A549 (cell line): ENCODE results near the gene ZPR1. TPM values are rescaled to one million over a fixed set of nuclear protein-coding genes. Genes with fewer than 3 reads are reported as not detected.

Experiments
- ATAC-seq, 2 experiments: fragments of 200-7000 bp in 1 of 2; fragments of >200 bp in 1 of 2; cut with Nextera tagmentation in 1 of 2; cut with Tn5 transposase in 1 of 2; 3 replicates each; pipeline versions ENCODE4 v1.8.0 to v1.9.1; 2018 to 2020; ENCODE audit warnings: mild to moderate bottlenecking in 1 of 2, moderate library complexity in 1 of 2
- CTCF ChIA-PET: fragments of 300-600 bp; sonication (Branson Sonifier 250); formaldehyde crosslinking; extraction: SDS; loops from one replicate; lab custom pipeline; 2021; ENCODE audit warnings: antibody characterized with exemption, inconsistent platforms; lab: Yijun Ruan, JAX
- POLR2A ChIA-PET: fragments of 350-600 bp; formaldehyde crosslinking; extraction: SDS; loops from one replicate; lab custom pipeline; 2021; ENCODE audit warnings: antibody characterized with exemption, inconsistent platforms; lab: Yijun Ruan, JAX
- DNase-seq, 2 experiments: peaks; one replicate each; pipeline versions ENCODE4 v3.0.0 to v3.0.0-alpha.2; 2011 to 2016; ENCODE audit warnings: low read depth in 1 of 2, low spot score in 1 of 2
- FAIRE-seq: peaks from 2 replicates; lab custom pipeline; 2011; peaks lifted over from hg19 to GRCh38; lab: Jason Lieb, UNC
- H3K27ac ChIP-seq, 2 experiments: fragments of >200 bp; sonication (Bioruptor Twin); formaldehyde crosslinking; 3 replicates each; pipeline ENCODE4 v1.5.1; 2016 to 2017
- H3K4me1 ChIP-seq: fragments of >200 bp; sonication (Bioruptor Twin); formaldehyde crosslinking; 3 replicates; pipeline ENCODE4 v1.6.1; 2016
- H3K4me2 ChIP-seq: fragments of >200 bp; sonication (Bioruptor Twin); formaldehyde crosslinking; 3 replicates; pipeline ENCODE4 v1.6.1; 2016
- H3K4me3 ChIP-seq: fragments of >200 bp; sonication (Bioruptor Twin); formaldehyde crosslinking; 3 replicates; pipeline ENCODE4 v1.5.1; 2016
- H3K9me3 ChIP-seq: fragments of >200 bp; sonication (Bioruptor Twin); formaldehyde crosslinking; 3 replicates; pipeline ENCODE4 v1.6.1; 2016
- ATOH8 ChIP-seq: fragments of 250-450 bp; sonication (Bioruptor Pico); IDR thresholded peaks from 2 replicates; pipeline ENCODE4 v1.5.0; 2020; ENCODE audit warnings: low read depth, mild to moderate bottlenecking, moderate library complexity
- BCL3 ChIP-seq: fragments of >200 bp; sonication (Bioruptor Twin); formaldehyde crosslinking; IDR thresholded peaks from 3 replicates; pipeline ENCODE4 v1.6.1; 2016
- CBX2 ChIP-seq: fragments of 200-600 bp; sonication (generic); IDR thresholded peaks from 2 replicates; pipeline ENCODE4 v1.6.1; 2016; ENCODE audit warnings: low read depth, mild to moderate bottlenecking, borderline replicate concordance
- ESRRA ChIP-seq: fragments of 150-350 bp; IDR thresholded peaks from 2 replicates; pipeline ENCODE4 v1.6.1; 2014; ENCODE audit warnings: mild to moderate bottlenecking, low read length, borderline replicate concordance
- FOSB ChIP-seq: fragments of 250-450 bp; sonication (Bioruptor Pico); IDR thresholded peaks from 2 replicates; pipeline ENCODE4 v1.5.0; 2020; ENCODE audit warnings: mild to moderate bottlenecking, moderate library complexity
- FOSL2 ChIP-seq, 2 experiments: fragments of 450-650 bp in 1 of 2; fragments of >200 bp in 1 of 2; sonication (Bioruptor Twin) in 1 of 2; formaldehyde crosslinking; IDR thresholded peaks; 2 replicates each; pipeline versions ENCODE4 v1.5.0 to v1.6.1; 2016 to 2020; ENCODE audit warnings: mild to moderate bottlenecking in 1 of 2, moderate library complexity in 1 of 2
- FOXS1 ChIP-seq: fragments of 250-450 bp; sonication (Bioruptor Pico); IDR thresholded peaks from 2 replicates; pipeline ENCODE4 v1.5.0; 2020; ENCODE audit warnings: mild to moderate bottlenecking, moderate library complexity
- HEYL ChIP-seq: fragments of 250-450 bp; sonication (Bioruptor Pico); IDR thresholded peaks from 2 replicates; pipeline ENCODE4 v1.8.0; 2021; ENCODE audit warnings: mild to moderate bottlenecking, moderate library complexity
- HOXA7 ChIP-seq: fragments of 250-450 bp; sonication (Bioruptor Pico); IDR thresholded peaks from 2 replicates; pipeline ENCODE4 v1.5.0; 2020; ENCODE audit warnings: mild to moderate bottlenecking, moderate library complexity
- HOXB13 ChIP-seq: fragments of 250-450 bp; sonication (Bioruptor Pico); IDR thresholded peaks from 2 replicates; pipeline ENCODE4 v1.5.0; 2020; ENCODE audit warnings: low read depth, mild to moderate bottlenecking, moderate library complexity
- JUN ChIP-seq, 2 experiments: fragments of >200 bp; sonication (Bioruptor Twin); formaldehyde crosslinking; IDR thresholded peaks; 2 replicates in 1 of 2; 3 replicates in 1 of 2; pipeline ENCODE4 v1.6.1; 2016 to 2017
- KDM1A ChIP-seq: fragments of 200-600 bp; sonication (generic); IDR thresholded peaks from 2 replicates; pipeline ENCODE4 v1.6.1; 2016; ENCODE audit warnings: low read depth, mild to moderate bottlenecking
- MAZ ChIP-seq: fragments of 150-350 bp; IDR thresholded peaks from 2 replicates; pipeline ENCODE4 v1.6.1; 2014; ENCODE audit warnings: antibody characterized with exemption, low read depth, low read length, borderline replicate concordance
- NPAS2 ChIP-seq: fragments of 250-450 bp; sonication (Bioruptor Pico); IDR thresholded peaks from 2 replicates; pipeline ENCODE4 v1.8.0; 2022; ENCODE audit warnings: mild to moderate bottlenecking, moderate library complexity, borderline replicate concordance
- POLR2AphosphoS2 ChIP-seq: conservative IDR thresholded peaks from 2 replicates; pipeline ENCODE4 v1.6.1; 2012; ENCODE audit warnings: low read length, improper control_type of control experiment, inconsistent platforms
- RARB ChIP-seq: fragments of 250-450 bp; sonication (Bioruptor Pico); IDR thresholded peaks from 2 replicates; pipeline ENCODE4 v1.8.0; 2021; ENCODE audit warnings: mild to moderate bottlenecking, moderate library complexity
- RFX5 ChIP-seq: fragments of 450-650 bp; IDR thresholded peaks from 2 replicates; pipeline ENCODE4 v1.7.1; 2014; ENCODE audit warnings: antibody characterized with exemption, mild to moderate bottlenecking, moderate library complexity
- SMC3 ChIP-seq: fragments of >200 bp; sonication (Bioruptor Twin); formaldehyde crosslinking; IDR thresholded peaks from 3 replicates; pipeline ENCODE4 v1.6.1; 2018; ENCODE audit warnings: inconsistent platforms
- ZC3H11A ChIP-seq: fragments of 450-650 bp; IDR thresholded peaks from 2 replicates; pipeline ENCODE4 v1.6.1; 2014; ENCODE audit warnings: antibody characterized with exemption, mild to moderate bottlenecking
- WGBS: methylation state at CpG from one replicate; pipeline ENCODE4 v1.1.6; 2017; ENCODE audit errors: missing lambda C conversion rate; 5-methylcytosine and 5-hydroxymethylcytosine counted together
- polyA plus RNA-seq, 4 experiments: library from polyadenylated mRNA; depleted of rRNA in 3 of 4; stranded (reverse); fragments of >200 nt; fragmentation: RNase III in 1 of 4; extraction: RNeasy Plus Mini Kit Qiagen cat#74134 plus additional on column Dnase treatment in 1 of 4; gene quantifications; 2 replicates in 3 of 4; 3 replicates in 1 of 4; pipeline ENCODE4 v1.2.3, GENCODE V29; 2011 to 2017
- TF ChIP-seq, protein P1 (sequence below): fragments of 450-650 bp; IDR thresholded peaks from 2 replicates; pipeline ENCODE4 v1.6.1; 2014; ENCODE audit warnings: antibody characterized with exemption
- TF ChIP-seq, protein P2 (sequence below): fragments of 150-350 bp; IDR thresholded peaks from 2 replicates; pipeline ENCODE4 v1.6.1; 2014; ENCODE audit warnings: low read depth, mild to moderate bottlenecking, low read length
- TF ChIP-seq, protein P3 (sequence below): fragments of 250-450 bp; sonication (Bioruptor Pico); IDR thresholded peaks from 2 replicates; pipeline ENCODE4 v1.5.0; 2021; ENCODE audit warnings: mild to moderate bottlenecking, moderate library complexity, borderline replicate concordance
- TF ChIP-seq, protein P4 (sequence below): fragments of 200-600 bp; sonication (generic); IDR thresholded peaks from 2 replicates; pipeline ENCODE4 v1.6.1; 2016; ENCODE audit warnings: antibody characterized with exemption, mild to moderate bottlenecking, moderate library complexity

The ZPR1 gene
- polyA plus RNA-seq, 2 of the 4 experiments (the other 2 are of a cell fraction), result 44.1 to 65.6 TPM

DNA sequence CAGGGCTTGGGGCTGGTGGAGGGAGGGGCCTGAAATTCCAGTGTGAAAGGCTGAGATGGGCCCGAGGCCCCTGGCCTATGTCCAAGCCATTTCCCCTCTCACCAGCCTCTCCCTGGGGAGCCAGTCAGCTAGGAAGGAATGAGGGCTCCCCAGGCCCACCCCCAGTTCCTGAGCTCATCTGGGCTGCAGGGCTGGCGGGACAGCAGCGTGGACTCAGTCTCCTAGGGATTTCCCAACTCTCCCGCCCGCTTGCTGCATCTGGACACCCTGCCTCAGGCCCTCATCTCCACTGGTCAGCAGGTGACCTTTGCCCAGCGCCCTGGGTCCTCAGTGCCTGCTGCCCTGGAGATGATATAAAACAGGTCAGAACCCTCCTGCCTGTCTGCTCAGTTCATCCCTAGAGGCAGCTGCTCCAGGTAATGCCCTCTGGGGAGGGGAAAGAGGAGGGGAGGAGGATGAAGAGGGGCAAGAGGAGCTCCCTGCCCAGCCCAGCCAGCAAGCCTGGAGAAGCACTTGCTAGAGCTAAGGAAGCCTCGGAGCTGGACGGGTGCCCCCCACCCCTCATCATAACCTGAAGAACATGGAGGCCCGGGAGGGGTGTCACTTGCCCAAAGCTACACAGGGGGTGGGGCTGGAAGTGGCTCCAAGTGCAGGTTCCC lies 41.8 kb upstream of the ZPR1 start, which contains the start of gene APOC3:
APOC3 (plus strand) TSS at position 383 of the 659 bp plus-strand sequence. CDS start 676 bp downstream, outside the sequence.
- no peak for TF ChIP-seq RFX5
- TF ChIP-seq ZC3H11A, result no peak
- TF ChIP-seq, protein P1, sequence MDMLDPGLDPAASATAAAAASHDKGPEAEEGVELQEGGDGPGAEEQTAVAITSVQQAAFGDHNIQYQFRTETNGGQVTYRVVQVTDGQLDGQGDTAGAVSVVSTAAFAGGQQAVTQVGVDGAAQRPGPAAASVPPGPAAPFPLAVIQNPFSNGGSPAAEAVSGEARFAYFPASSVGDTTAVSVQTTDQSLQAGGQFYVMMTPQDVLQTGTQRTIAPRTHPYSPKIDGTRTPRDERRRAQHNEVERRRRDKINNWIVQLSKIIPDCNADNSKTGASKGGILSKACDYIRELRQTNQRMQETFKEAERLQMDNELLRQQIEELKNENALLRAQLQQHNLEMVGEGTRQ, result no peak
- TF ChIP-seq FOSB (CRISPR knock-in tag), result no peak
- TF ChIP-seq SMC3, result no peak
- TF ChIP-seq BCL3, result no peak
- no peak for TF ChIP-seq HOXB13 (CRISPR knock-in tag)
- TF ChIP-seq RARB (CRISPR knock-in tag), result no peak
- TF ChIP-seq NPAS2 (CRISPR knock-in tag), result no peak
- TF ChIP-seq ESRRA, result no peak
- TF ChIP-seq KDM1A, result no peak
- TF ChIP-seq HOXA7 (CRISPR knock-in tag), result no peak
- TF ChIP-seq, protein P2, sequence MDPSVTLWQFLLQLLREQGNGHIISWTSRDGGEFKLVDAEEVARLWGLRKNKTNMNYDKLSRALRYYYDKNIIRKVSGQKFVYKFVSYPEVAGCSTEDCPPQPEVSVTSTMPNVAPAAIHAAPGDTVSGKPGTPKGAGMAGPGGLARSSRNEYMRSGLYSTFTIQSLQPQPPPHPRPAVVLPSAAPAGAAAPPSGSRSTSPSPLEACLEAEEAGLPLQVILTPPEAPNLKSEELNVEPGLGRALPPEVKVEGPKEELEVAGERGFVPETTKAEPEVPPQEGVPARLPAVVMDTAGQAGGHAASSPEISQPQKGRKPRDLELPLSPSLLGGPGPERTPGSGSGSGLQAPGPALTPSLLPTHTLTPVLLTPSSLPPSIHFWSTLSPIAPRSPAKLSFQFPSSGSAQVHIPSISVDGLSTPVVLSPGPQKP, result no peak
- ChIA-PET CTCF (interaction anchor here (0.5 to 2.2 kb wide), 3 partner anchors 38 to 314 kb away, joined by 3 to 4 read pairs (median 3); partner anchors contain the start of gene APOA5), POLR2A (no interaction called here)
- ATAC-seq (no peak; a peak in 1 of 6 replicates), FAIRE-seq (no peak), DNase-seq (no peak)
- no peak within 1 kb of the TSS for H3K4me3 ChIP-seq
- H3K27ac ChIP-seq, result no peak within 1 kb of the TSS
- no peak within 1 kb of the TSS for H3K4me2 ChIP-seq
- 47% methylated on average over 2 of the region's 9 CpGs for WGBS
- H3K4me1 ChIP-seq, result no peaks in the 10 kb centered on the region
- no peaks in the 10 kb centered on the region for H3K9me3 ChIP-seq

GRCh38 chr11:116828632-116829524 lies 41.1 kb upstream of the ZPR1 start:
- Histone ChIP-seq H3K9me3 (no peaks in the 10 kb centered on the region), H3K4me1 (no peaks in the 10 kb centered on the region), H3K4me3 (no peak overlapping the region), H3K27ac (no peak overlapping the region), H3K4me2 (no peak overlapping the region)
- CTCF ChIA-PET, result interaction anchor here (0.5 to 2.2 kb wide), 3 partner anchors 24 to 315 kb away, joined by 3 to 4 read pairs (median 3); partner anchors contain the start of gene APOA5
- DNase-seq (no peak), FAIRE-seq (no peak), ATAC-seq (no peak)
- WGBS, result 86% methylated on average over 9 of the region's 16 CpGs
- POLR2A ChIA-PET, result no interaction called here
- TF ChIP-seq POLR2AphosphoS2 (no peak), MAZ (no peak), FOXS1 (CRISPR knock-in tag) (no peak), ATOH8 (CRISPR knock-in tag) (no peak), JUN (IDR thresholded peaks at IDR 0.05) (no peak), HEYL (CRISPR knock-in tag) (no peak), ESRRA (no peak), CBX2 (no peak), HOXA7 (CRISPR knock-in tag) (no peak), FOSL2 (IDR thresholded peaks at IDR 0.05) (no peak), FOSL2 (CRISPR knock-in tag; IDR thresholded peaks at IDR 0.05) (no peak)
- TF ChIP-seq, protein P3, sequence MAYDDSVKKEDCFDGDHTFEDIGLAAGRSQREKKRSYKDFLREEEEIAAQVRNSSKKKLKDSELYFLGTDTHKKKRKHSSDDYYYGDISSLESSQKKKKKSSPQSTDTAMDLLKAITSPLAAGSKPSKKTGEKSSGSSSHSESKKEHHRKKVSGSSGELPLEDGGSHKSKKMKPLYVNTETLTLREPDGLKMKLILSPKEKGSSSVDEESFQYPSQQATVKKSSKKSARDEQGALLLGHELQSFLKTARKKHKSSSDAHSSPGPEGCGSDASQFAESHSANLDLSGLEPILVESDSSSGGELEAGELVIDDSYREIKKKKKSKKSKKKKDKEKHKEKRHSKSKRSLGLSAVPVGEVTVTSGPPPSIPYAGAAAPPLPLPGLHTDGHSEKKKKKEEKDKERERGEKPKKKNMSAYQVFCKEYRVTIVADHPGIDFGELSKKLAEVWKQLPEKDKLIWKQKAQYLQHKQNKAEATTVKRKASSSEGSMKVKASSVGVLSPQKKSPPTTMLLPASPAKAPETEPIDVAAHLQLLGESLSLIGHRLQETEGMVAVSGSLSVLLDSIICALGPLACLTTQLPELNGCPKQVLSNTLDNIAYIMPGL (CRISPR knock-in tag), result no peak
- TF ChIP-seq, protein P4, sequence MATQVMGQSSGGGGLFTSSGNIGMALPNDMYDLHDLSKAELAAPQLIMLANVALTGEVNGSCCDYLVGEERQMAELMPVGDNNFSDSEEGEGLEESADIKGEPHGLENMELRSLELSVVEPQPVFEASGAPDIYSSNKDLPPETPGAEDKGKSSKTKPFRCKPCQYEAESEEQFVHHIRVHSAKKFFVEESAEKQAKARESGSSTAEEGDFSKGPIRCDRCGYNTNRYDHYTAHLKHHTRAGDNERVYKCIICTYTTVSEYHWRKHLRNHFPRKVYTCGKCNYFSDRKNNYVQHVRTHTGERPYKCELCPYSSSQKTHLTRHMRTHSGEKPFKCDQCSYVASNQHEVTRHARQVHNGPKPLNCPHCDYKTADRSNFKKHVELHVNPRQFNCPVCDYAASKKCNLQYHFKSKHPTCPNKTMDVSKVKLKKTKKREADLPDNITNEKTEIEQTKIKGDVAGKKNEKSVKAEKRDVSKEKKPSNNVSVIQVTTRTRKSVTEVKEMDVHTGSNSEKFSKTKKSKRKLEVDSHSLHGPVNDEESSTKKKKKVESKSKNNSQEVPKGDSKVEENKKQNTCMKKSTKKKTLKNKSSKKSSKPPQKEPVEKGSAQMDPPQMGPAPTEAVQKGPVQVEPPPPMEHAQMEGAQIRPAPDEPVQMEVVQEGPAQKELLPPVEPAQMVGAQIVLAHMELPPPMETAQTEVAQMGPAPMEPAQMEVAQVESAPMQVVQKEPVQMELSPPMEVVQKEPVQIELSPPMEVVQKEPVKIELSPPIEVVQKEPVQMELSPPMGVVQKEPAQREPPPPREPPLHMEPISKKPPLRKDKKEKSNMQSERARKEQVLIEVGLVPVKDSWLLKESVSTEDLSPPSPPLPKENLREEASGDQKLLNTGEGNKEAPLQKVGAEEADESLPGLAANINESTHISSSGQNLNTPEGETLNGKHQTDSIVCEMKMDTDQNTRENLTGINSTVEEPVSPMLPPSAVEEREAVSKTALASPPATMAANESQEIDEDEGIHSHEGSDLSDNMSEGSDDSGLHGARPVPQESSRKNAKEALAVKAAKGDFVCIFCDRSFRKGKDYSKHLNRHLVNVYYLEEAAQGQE, result no peak
